ENCODE results near the gene CNTNAP2. TPM values are rescaled to one million over a fixed set of nuclear protein-coding genes. Genes with fewer than 3 reads are reported as not detected.

Gene CNTNAP2
- total and polyA plus RNA-seq, 2 of the 4 experiments (the other 2 are of a cell fraction), result not detected

- H2AK9ac ChIP-seq (replicated peaks; ENCODE audit: low read depth, low read length, poor library complexity), result no peak overlapping the region
- no peak overlapping the region for H3K18ac ChIP-seq (ENCODE audit: low read depth, low read length)
- H3K9me1 ChIP-seq (ENCODE audit: insufficient read depth, low read length), result no peaks in the 10 kb centered on the region
- H2BK120ac ChIP-seq (ENCODE audit: low read depth, low read length), result no peak overlapping the region
- H2AFZ ChIP-seq (replicated peaks; ENCODE audit: low read length, poor library complexity), result no peak overlapping the region
- H3K4ac ChIP-seq (ENCODE audit: low read depth, low read length), result no peak overlapping the region
- no peak overlapping the region for H3K27ac ChIP-seq (ENCODE audit: insufficient read depth, low read length)
- no peaks in the 10 kb centered on the region for H3K4me1 ChIP-seq (ENCODE audit: control insufficient read depth, insufficient read depth, low read length)
- H3K36me3 ChIP-seq (ENCODE audit: control insufficient read depth, insufficient read depth, low read length), result no peaks in the 10 kb centered on the region
- intact Hi-C loops (cut with micrococcal nuclease), result no loop called here
- TF ChIP-seq FOS (IDR thresholded peaks at IDR 0.05; ENCODE audit: low read depth, low read length) (no peak), CTCF (conservative IDR thresholded peaks at IDR 0.05; ENCODE audit: low read depth, low read length) (no peak), RAD21 (IDR thresholded peaks at IDR 0.05; ENCODE audit: low read length) (no peak), BHLHE40 (IDR thresholded peaks at IDR 0.05; ENCODE audit: low read depth, low read length) (no peak), RCOR1 (IDR thresholded peaks at IDR 0.05; ENCODE audit: insufficient replicate concordance, low read length) (no peak), MAZ (IDR thresholded peaks at IDR 0.05; ENCODE audit: borderline replicate concordance, low read depth, low read length) (no peak), POLR2A (IDR thresholded peaks at IDR 0.05; ENCODE audit: low read depth, low read length) (no peak), USF2 (IDR thresholded peaks at IDR 0.05; ENCODE audit: low read depth, low read length) (no peak), RFX5 (IDR thresholded peaks at IDR 0.05; ENCODE audit: low read depth, low read length) (no peak), MXI1 (IDR thresholded peaks at IDR 0.05; ENCODE audit: borderline replicate concordance, low read depth, low read length) (no peak), CHD1 (IDR thresholded peaks at IDR 0.05; ENCODE audit: low read depth, low read length) (no peak), MAFK (IDR thresholded peaks at IDR 0.05; ENCODE audit: low read depth, low read length) (no peak), SMC3 (IDR thresholded peaks at IDR 0.05; ENCODE audit: low read depth, low read length) (no peak), ELK1 (IDR thresholded peaks at IDR 0.05; ENCODE audit: borderline replicate concordance, low read depth, low read length) (no peak), CEBPB (IDR thresholded peaks at IDR 0.05; ENCODE audit: low read depth, low read length) (no peak), NFE2L2 (IDR thresholded peaks at IDR 0.05; ENCODE audit: low read depth, low read length) (no peak)
- no peak overlapping the region for H4K8ac ChIP-seq (ENCODE audit: low read depth in 2 of 2, low read length in 2 of 2)
- CTCF ChIA-PET, result no interaction called here
- no TSS peak for BruUV-seq (replicated peaks)
- no peak overlapping the region for H3K9ac ChIP-seq (ENCODE audit: low read depth, low read length)
- no peak overlapping the region for H4K5ac ChIP-seq (ENCODE audit: low read depth, low read length)
- H4K20me1 ChIP-seq (ENCODE audit: insufficient read depth, low read length), result no peaks in the 10 kb centered on the region
- no peak overlapping the region for H2BK20ac ChIP-seq (ENCODE audit: low read depth, low read length)
- H3K9me3 ChIP-seq (ENCODE audit: control insufficient read depth, insufficient read depth, low read length), result peaks cover 5% of the 10 kb centered on the region
- dilution Hi-C loops (cut with HindIII; ENCODE audit: low sequenced_read_pairs, unreplicated experiment), result no loop called here
- ATAC-seq (ENCODE audit: low read depth), result no peak
- in situ Hi-C loops (cut with MboI; ENCODE audit: low sequenced_read_pairs), result no loop called here
- no peak overlapping the region for H2BK15ac ChIP-seq (ENCODE audit: low read depth, low read length)
- 80% methylated on average over 1 of the region's 5 CpGs; no CpG with 5 or more reads in 1 of the 2 experiments for WGBS, 2 experiments (ENCODE audit: extremely low coverage in 2 of 2, insufficient read length in 1 of 2)
- H2BK5ac ChIP-seq (ENCODE audit: low read depth, low read length, poor library complexity, severe bottlenecking), result no peak overlapping the region
- no peak overlapping the region for H3K56ac ChIP-seq (ENCODE audit: extremely low read depth, insufficient read depth, low read length)
- H4K91ac ChIP-seq (ENCODE audit: insufficient read depth, low read depth, low read length), result no peak overlapping the region
- DNase-seq, result no peak
- H3K4me2 ChIP-seq (ENCODE audit: low read depth, low read length), result no peak overlapping the region
- no peaks in the 10 kb centered on the region for H3K27me3 ChIP-seq (ENCODE audit: control insufficient read depth, insufficient read depth, low read length)
- H3K23ac ChIP-seq (ENCODE audit: low read depth, low read length), result no peak overlapping the region
- H2AK5ac ChIP-seq (ENCODE audit: low read depth, low read length), result no peak overlapping the region
- POLR2A ChIA-PET (ENCODE audit: unreplicated experiment), result no interaction called here
- no peak overlapping the region for H3K14ac ChIP-seq (replicated peaks; ENCODE audit: low read depth, low read length)
- H3K79me1 ChIP-seq (ENCODE audit: low read depth in 1 of 2, low read length in 2 of 2), result no peaks in the 10 kb centered on the region
- H3K4me3 ChIP-seq (ENCODE audit: insufficient read depth, low read depth, low read length), result no peak overlapping the region
Observed at GRCh38 chr7:146728141-146728540, 611.5 kb downstream of the CNTNAP2 start.
